Measurements from ENCODE around the gene MAGEC3. TPM values are rescaled to one million over a fixed set of nuclear protein-coding genes. Genes with fewer than 3 reads are reported as not detected.

MAGEC3 gene
- total RNA-seq, 1 donor from 2014 or later: not detected

DNA sequence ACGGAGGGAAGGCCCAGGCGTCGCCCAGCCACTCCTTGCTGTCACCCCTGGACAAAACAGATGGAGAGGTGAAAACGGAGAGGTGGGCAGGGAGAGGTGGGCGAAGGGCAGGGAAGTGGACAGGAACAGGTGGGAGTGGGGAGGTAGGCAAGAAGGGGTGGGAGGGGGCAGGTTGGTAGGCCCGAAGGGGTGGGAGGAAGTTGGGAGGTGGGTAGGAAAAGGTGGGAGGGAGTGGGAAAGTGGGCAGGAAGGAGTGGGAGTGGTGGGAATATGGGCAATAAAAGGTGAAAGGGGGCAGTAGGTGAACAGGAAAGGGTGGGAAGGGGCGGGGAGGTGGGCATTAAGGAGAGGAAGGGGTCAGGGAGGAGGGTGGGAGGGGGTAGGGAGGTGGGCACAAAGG, 56.6 kb downstream of the MAGEC3 start:
- no peaks in the 10 kb centered on the region for H3K36me3 ChIP-seq (ENCODE audit: control insufficient read depth in 3 of 3, insufficient read depth in 3 of 3, low read length in 3 of 3)
- no peak overlapping the region for H3K4me3 ChIP-seq (ENCODE audit: low read length in 3 of 3)
- H3K9me3 ChIP-seq (ENCODE audit: control insufficient read depth in 3 of 3, low read length in 3 of 3): no peaks in the 10 kb centered on the region
- H3K27me3 ChIP-seq (ENCODE audit: control insufficient read depth in 3 of 3, insufficient read depth in 3 of 3, low read length in 3 of 3): no peaks in the 10 kb centered on the region
- no peak overlapping the region for H3K27ac ChIP-seq (ENCODE audit: low read depth, low read length)
- no peaks in the 10 kb centered on the region for H3K4me1 ChIP-seq (ENCODE audit: control insufficient read depth in 3 of 3, insufficient read depth in 3 of 3, low read length in 3 of 3)
- no peak overlapping the region for H3K9ac ChIP-seq (ENCODE audit: low read depth in 1 of 3, low read length in 3 of 3)

GRCh38 chrX:141897690-141898089, 59.6 kb downstream of the MAGEC3 start:
- Histone ChIP-seq H3K4me1 (ENCODE audit: control insufficient read depth in 3 of 3, insufficient read depth in 3 of 3, low read length in 3 of 3) (no peaks in the 10 kb centered on the region), H3K27ac (ENCODE audit: low read depth, low read length) (no peak overlapping the region), H3K9me3 (ENCODE audit: control insufficient read depth in 3 of 3, low read length in 3 of 3) (no peaks in the 10 kb centered on the region), H3K27me3 (ENCODE audit: control insufficient read depth in 3 of 3, insufficient read depth in 3 of 3, low read length in 3 of 3) (no peaks in the 10 kb centered on the region), H3K36me3 (ENCODE audit: control insufficient read depth in 3 of 3, insufficient read depth in 3 of 3, low read length in 3 of 3) (no peaks in the 10 kb centered on the region), H3K9ac (ENCODE audit: low read depth in 1 of 3, low read length in 3 of 3) (no peak overlapping the region), H3K4me3 (ENCODE audit: low read length in 3 of 3) (no peak overlapping the region)

DNA sequence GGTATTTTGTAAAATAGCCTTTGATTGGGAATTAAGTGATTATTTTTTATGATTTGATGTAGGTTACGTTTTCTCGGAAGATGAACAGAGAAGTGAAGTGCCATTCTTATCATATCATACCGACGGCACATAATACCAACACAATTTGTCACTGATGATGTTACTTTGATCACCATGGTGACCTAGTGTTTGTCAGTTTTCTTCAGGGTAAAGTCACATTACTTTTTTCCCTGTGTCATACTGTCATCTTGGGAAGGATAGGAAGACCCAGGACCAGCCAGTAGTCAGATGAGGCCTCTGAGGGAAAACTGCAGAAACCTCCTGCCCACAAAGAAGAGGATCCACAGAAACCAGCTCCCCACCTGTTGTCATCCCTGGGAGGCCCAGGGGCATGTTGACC, 64.2 kb downstream of the MAGEC3 start:
- Histone ChIP-seq H3K27me3 (ENCODE audit: control insufficient read depth in 3 of 3, insufficient read depth in 3 of 3, low read length in 3 of 3) (no peaks in the 10 kb centered on the region), H3K4me3 (ENCODE audit: low read length in 3 of 3) (no peak overlapping the region), H3K4me1 (ENCODE audit: control insufficient read depth in 3 of 3, insufficient read depth in 3 of 3, low read length in 3 of 3) (no peaks in the 10 kb centered on the region), H3K36me3 (ENCODE audit: control insufficient read depth in 3 of 3, insufficient read depth in 3 of 3, low read length in 3 of 3) (no peaks in the 10 kb centered on the region), H3K27ac (ENCODE audit: low read depth, low read length) (no peak overlapping the region), H3K9ac (ENCODE audit: low read depth in 1 of 3, low read length in 3 of 3) (no peak overlapping the region), H3K9me3 (ENCODE audit: control insufficient read depth in 3 of 3, low read length in 3 of 3) (no peaks in the 10 kb centered on the region)

- H3K4me1 ChIP-seq (ENCODE audit: control insufficient read depth in 3 of 3, insufficient read depth in 3 of 3, low read length in 3 of 3): no peaks in the 10 kb centered on the region
- no peak within 1 kb of the TSS for H3K27ac ChIP-seq (ENCODE audit: low read depth, low read length)
- no peak within 1 kb of the TSS for H3K9ac ChIP-seq (ENCODE audit: low read depth in 1 of 3, low read length in 3 of 3)
- H3K9me3 ChIP-seq (ENCODE audit: control insufficient read depth in 3 of 3, low read length in 3 of 3): no peaks in the 10 kb centered on the region
- no peaks in the 10 kb centered on the region for H3K27me3 ChIP-seq (ENCODE audit: control insufficient read depth in 3 of 3, insufficient read depth in 3 of 3, low read length in 3 of 3)
- H3K36me3 ChIP-seq (ENCODE audit: control insufficient read depth in 3 of 3, insufficient read depth in 3 of 3, low read length in 3 of 3): no peaks in the 10 kb centered on the region
- no peak within 1 kb of the TSS for H3K4me3 ChIP-seq (ENCODE audit: low read length in 3 of 3)
These were observed 65.5 kb downstream of the MAGEC3 start, which contains the start of gene MAGEC1 for GRCh38 chrX:141903400-141904155. Gene MAGEC1, plus strand, starts transcription at chrX:141903894. Its CDS starts 1,179 bp downstream, at chrX:141905073.

GRCh38 chrX:141904262-141904661, 66.1 kb downstream of the MAGEC3 start:
- Histone ChIP-seq H3K9me3 (ENCODE audit: control insufficient read depth in 3 of 3, low read length in 3 of 3) (no peaks in the 10 kb centered on the region), H3K36me3 (ENCODE audit: control insufficient read depth in 3 of 3, insufficient read depth in 3 of 3, low read length in 3 of 3) (no peaks in the 10 kb centered on the region), H3K27me3 (ENCODE audit: control insufficient read depth in 3 of 3, insufficient read depth in 3 of 3, low read length in 3 of 3) (no peaks in the 10 kb centered on the region), H3K27ac (ENCODE audit: low read depth, low read length) (no peak overlapping the region), H3K4me1 (ENCODE audit: control insufficient read depth in 3 of 3, insufficient read depth in 3 of 3, low read length in 3 of 3) (no peaks in the 10 kb centered on the region), H3K4me3 (ENCODE audit: low read length in 3 of 3) (no peak overlapping the region), H3K9ac (ENCODE audit: low read depth in 1 of 3, low read length in 3 of 3) (no peak overlapping the region)

DNA sequence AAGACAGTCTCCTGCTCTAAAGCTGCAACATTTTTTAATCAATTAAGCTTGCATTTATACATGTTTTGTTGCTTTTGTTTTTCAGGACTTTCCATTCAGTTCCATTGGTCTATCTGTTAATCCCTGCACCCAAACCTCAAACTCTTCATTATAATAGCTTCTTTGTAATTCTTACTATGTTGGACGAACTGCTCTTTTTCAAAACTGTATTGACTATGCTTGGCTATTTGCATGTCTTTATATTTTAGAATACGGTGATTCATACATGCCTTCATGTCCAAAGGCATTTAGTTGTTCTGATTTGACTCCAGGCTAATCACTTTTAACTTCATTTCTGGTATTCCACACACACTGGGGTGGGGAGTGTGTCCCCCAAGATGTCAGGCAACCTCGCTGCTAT, 79.7 kb downstream of the MAGEC3 start:
- no peaks in the 10 kb centered on the region for H3K36me3 ChIP-seq (ENCODE audit: control insufficient read depth in 3 of 3, insufficient read depth in 3 of 3, low read length in 3 of 3)
- H3K9ac ChIP-seq (ENCODE audit: low read depth in 1 of 3, low read length in 3 of 3): no peak overlapping the region
- H3K9me3 ChIP-seq (ENCODE audit: control insufficient read depth in 3 of 3, low read length in 3 of 3): no peaks in the 10 kb centered on the region
- H3K4me3 ChIP-seq (ENCODE audit: low read length in 3 of 3): no peak overlapping the region
- H3K4me1 ChIP-seq (ENCODE audit: control insufficient read depth in 3 of 3, insufficient read depth in 3 of 3, low read length in 3 of 3): no peaks in the 10 kb centered on the region
- no peak overlapping the region for H3K27ac ChIP-seq (ENCODE audit: low read depth, low read length)
- H3K27me3 ChIP-seq (ENCODE audit: control insufficient read depth in 3 of 3, insufficient read depth in 3 of 3, low read length in 3 of 3): no peaks in the 10 kb centered on the region

DNA sequence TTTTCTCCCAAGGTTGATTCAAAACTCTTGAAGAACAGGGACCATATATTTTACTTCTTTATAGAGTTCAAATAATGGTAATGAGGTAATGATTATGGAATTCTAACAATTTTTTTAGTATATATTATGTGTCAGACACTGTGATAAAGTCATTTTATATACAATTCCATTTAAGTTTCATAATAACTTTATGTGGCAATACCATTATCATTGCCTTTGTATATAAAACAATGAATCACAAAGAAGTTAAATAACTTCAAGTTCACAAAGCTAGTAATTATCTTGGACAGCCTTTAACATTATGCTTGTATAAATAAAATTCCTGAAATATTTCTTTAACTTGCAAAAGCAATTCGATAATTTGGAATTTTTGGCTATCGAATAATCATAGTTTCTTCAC, 86.2 kb downstream of the MAGEC3 start:
- H3K9ac ChIP-seq (ENCODE audit: low read depth in 1 of 3, low read length in 3 of 3): no peak overlapping the region
- no peaks in the 10 kb centered on the region for H3K36me3 ChIP-seq (ENCODE audit: control insufficient read depth in 3 of 3, insufficient read depth in 3 of 3, low read length in 3 of 3)
- no peak overlapping the region for H3K27ac ChIP-seq (ENCODE audit: low read depth, low read length)
- no peaks in the 10 kb centered on the region for H3K4me1 ChIP-seq (ENCODE audit: control insufficient read depth in 3 of 3, insufficient read depth in 3 of 3, low read length in 3 of 3)
- H3K4me3 ChIP-seq (ENCODE audit: low read length in 3 of 3): no peak overlapping the region
- H3K9me3 ChIP-seq (ENCODE audit: control insufficient read depth in 3 of 3, low read length in 3 of 3): no peaks in the 10 kb centered on the region
- no peaks in the 10 kb centered on the region for H3K27me3 ChIP-seq (ENCODE audit: control insufficient read depth in 3 of 3, insufficient read depth in 3 of 3, low read length in 3 of 3)

GRCh38 chrX:141928432-141928831, 90.3 kb downstream of the MAGEC3 start:
- H3K36me3 ChIP-seq (ENCODE audit: control insufficient read depth in 3 of 3, insufficient read depth in 3 of 3, low read length in 3 of 3): no peaks in the 10 kb centered on the region
- H3K9me3 ChIP-seq (ENCODE audit: control insufficient read depth in 3 of 3, low read length in 3 of 3): peaks cover 0 to 3% (median 0%) of the 10 kb centered on the region in 3 donors
- H3K4me1 ChIP-seq (ENCODE audit: control insufficient read depth in 3 of 3, insufficient read depth in 3 of 3, low read length in 3 of 3): no peaks in the 10 kb centered on the region
- no peak overlapping the region for H3K9ac ChIP-seq (ENCODE audit: low read depth in 1 of 3, low read length in 3 of 3)
- H3K4me3 ChIP-seq (ENCODE audit: low read length in 3 of 3): no peak overlapping the region
- H3K27ac ChIP-seq (ENCODE audit: low read depth, low read length): no peak overlapping the region
- H3K27me3 ChIP-seq (ENCODE audit: control insufficient read depth in 3 of 3, insufficient read depth in 3 of 3, low read length in 3 of 3): no peaks in the 10 kb centered on the region

DNA sequence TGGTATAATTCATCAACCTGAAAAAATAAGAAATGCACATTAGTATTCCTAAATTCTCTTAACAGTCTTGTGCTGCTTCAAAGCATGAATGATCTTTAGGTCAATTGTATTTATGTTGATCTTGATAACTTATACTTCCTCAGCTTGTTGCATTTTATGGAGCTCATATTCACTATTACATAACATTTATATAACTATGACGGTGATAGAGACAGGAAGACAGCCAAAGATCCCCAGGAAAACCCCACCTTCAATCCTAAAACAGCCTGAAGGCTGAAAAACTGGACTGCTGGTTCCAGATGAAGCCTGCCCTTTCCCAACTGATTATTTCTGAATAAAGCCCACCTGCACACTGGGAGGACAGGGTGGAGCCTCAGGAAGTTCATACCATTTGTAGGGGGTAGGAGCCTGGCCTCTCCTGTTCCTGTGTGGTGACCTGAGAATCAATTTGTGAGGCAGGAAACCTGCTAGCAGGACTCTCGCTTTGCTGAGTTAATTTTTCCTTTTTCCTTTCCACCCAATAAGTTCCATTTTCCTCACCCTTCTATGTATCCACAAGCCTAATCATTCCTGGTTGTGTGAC, 96.0 kb downstream of the MAGEC3 start:
- Histone ChIP-seq H3K9ac (ENCODE audit: low read depth in 1 of 3, low read length in 3 of 3) (no peak overlapping the region), H3K36me3 (ENCODE audit: control insufficient read depth in 3 of 3, insufficient read depth in 3 of 3, low read length in 3 of 3) (no peaks in the 10 kb centered on the region), H3K4me3 (ENCODE audit: low read length in 3 of 3) (no peak overlapping the region), H3K4me1 (ENCODE audit: control insufficient read depth in 3 of 3, insufficient read depth in 3 of 3, low read length in 3 of 3) (no peaks in the 10 kb centered on the region), H3K9me3 (ENCODE audit: control insufficient read depth in 3 of 3, low read length in 3 of 3) (peaks cover 0 to 3% (median 0%) of the 10 kb centered on the region in 3 donors), H3K27me3 (ENCODE audit: control insufficient read depth in 3 of 3, insufficient read depth in 3 of 3, low read length in 3 of 3) (no peaks in the 10 kb centered on the region), H3K27ac (ENCODE audit: low read depth, low read length) (no peak overlapping the region)

- H3K27me3 ChIP-seq (ENCODE audit: control insufficient read depth in 3 of 3, insufficient read depth in 3 of 3, low read length in 3 of 3): no peaks in the 10 kb centered on the region
- no peaks in the 10 kb centered on the region for H3K36me3 ChIP-seq (ENCODE audit: control insufficient read depth in 3 of 3, insufficient read depth in 3 of 3, low read length in 3 of 3)
- no peaks in the 10 kb centered on the region for H3K4me1 ChIP-seq (ENCODE audit: control insufficient read depth in 3 of 3, insufficient read depth in 3 of 3, low read length in 3 of 3)
- no peak overlapping the region for H3K27ac ChIP-seq (ENCODE audit: low read depth, low read length)
- peaks cover 0 to 3% (median 0%) of the 10 kb centered on the region in 3 donors for H3K9me3 ChIP-seq (ENCODE audit: control insufficient read depth in 3 of 3, low read length in 3 of 3)
- H3K9ac ChIP-seq (ENCODE audit: low read depth in 1 of 3, low read length in 3 of 3): no peak overlapping the region
- no peak overlapping the region for H3K4me3 ChIP-seq (ENCODE audit: low read length in 3 of 3)
These were observed 97.5 kb downstream of the MAGEC3 start for GRCh38 chrX:141935645-141936044.
